Ishikawa (cell line): ENCODE data around the gene SP3.

ENCODE experiments used
- CEBPB ChIP-seq: IDR thresholded peaks from 2 replicates; pipeline ENCODE4 v1.6.1; 2012
- CREB1 ChIP-seq: IDR thresholded peaks from 2 replicates; pipeline ENCODE4 v1.6.1; 2012; ENCODE audit warnings: low read depth
- EP300 ChIP-seq: IDR thresholded peaks from 2 replicates; pipeline ENCODE4 v1.6.1; 2012; ENCODE audit warnings: borderline replicate concordance
- FOXM1 ChIP-seq: IDR thresholded peaks from 2 replicates; pipeline ENCODE4 v1.6.1; 2012; ENCODE audit warnings: low read depth, borderline replicate concordance
- NFIC ChIP-seq: IDR thresholded peaks from 2 replicates; pipeline ENCODE4 v1.6.1; 2012
- RAD21 ChIP-seq: IDR thresholded peaks from 2 replicates; pipeline ENCODE4 v1.6.1; 2012; ENCODE audit warnings: low read depth
- TAF1 ChIP-seq: IDR thresholded peaks from 2 replicates; pipeline ENCODE4 v1.6.1; 2012; ENCODE audit warnings: low read depth, mild to moderate bottlenecking
- TEAD4 ChIP-seq: IDR thresholded peaks from 2 replicates; pipeline ENCODE4 v1.6.1; 2012
- YY1 ChIP-seq: IDR thresholded peaks from 2 replicates; pipeline ENCODE4 v1.6.1; 2012; ENCODE audit warnings: low read depth
- ZBTB7A ChIP-seq: IDR thresholded peaks from 2 replicates; pipeline ENCODE4 v1.6.1; 2012; ENCODE audit warnings: low read depth
- TF ChIP-seq, protein P1 (sequence below): IDR thresholded peaks from 2 replicates; pipeline ENCODE4 v1.6.1; 2012; ENCODE audit warnings: low read depth, mild to moderate bottlenecking
- TF ChIP-seq, protein P2 (sequence below): IDR thresholded peaks from 2 replicates; pipeline ENCODE4 v1.6.1; 2012
- TF ChIP-seq, protein P3 (sequence below): IDR thresholded peaks from 2 replicates; pipeline ENCODE4 v1.6.1; 2012

DNA sequence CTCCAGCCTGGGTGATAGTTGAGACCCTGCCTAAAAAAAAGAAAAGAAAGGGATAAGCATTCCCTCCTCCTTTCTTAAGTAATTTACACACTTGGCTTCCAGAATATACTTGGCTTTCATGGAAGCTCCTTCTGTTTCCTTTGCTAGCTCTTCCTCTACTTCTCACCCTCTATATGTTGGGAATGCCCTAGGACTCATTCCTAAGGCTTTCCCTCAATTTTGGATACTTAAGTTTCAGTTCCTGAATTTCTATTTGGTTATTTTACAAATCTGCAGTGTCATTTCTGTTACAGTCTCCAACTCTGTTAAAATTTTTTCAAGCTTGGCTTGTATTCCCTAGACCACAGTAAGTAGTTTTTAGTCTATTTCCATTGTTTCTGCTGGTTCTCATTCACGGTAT, 23.6 kb downstream of the SP3 start:
- TF ChIP-seq CREB1, result no peak
- TF ChIP-seq, protein P1, sequence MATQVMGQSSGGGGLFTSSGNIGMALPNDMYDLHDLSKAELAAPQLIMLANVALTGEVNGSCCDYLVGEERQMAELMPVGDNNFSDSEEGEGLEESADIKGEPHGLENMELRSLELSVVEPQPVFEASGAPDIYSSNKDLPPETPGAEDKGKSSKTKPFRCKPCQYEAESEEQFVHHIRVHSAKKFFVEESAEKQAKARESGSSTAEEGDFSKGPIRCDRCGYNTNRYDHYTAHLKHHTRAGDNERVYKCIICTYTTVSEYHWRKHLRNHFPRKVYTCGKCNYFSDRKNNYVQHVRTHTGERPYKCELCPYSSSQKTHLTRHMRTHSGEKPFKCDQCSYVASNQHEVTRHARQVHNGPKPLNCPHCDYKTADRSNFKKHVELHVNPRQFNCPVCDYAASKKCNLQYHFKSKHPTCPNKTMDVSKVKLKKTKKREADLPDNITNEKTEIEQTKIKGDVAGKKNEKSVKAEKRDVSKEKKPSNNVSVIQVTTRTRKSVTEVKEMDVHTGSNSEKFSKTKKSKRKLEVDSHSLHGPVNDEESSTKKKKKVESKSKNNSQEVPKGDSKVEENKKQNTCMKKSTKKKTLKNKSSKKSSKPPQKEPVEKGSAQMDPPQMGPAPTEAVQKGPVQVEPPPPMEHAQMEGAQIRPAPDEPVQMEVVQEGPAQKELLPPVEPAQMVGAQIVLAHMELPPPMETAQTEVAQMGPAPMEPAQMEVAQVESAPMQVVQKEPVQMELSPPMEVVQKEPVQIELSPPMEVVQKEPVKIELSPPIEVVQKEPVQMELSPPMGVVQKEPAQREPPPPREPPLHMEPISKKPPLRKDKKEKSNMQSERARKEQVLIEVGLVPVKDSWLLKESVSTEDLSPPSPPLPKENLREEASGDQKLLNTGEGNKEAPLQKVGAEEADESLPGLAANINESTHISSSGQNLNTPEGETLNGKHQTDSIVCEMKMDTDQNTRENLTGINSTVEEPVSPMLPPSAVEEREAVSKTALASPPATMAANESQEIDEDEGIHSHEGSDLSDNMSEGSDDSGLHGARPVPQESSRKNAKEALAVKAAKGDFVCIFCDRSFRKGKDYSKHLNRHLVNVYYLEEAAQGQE, result no peak
- no peak for TF ChIP-seq YY1
- no peak for TF ChIP-seq EP300
- TF ChIP-seq NFIC, result no peak
- no peak for TF ChIP-seq ZBTB7A
- no peak for TF ChIP-seq TEAD4
- TF ChIP-seq, protein P2, sequence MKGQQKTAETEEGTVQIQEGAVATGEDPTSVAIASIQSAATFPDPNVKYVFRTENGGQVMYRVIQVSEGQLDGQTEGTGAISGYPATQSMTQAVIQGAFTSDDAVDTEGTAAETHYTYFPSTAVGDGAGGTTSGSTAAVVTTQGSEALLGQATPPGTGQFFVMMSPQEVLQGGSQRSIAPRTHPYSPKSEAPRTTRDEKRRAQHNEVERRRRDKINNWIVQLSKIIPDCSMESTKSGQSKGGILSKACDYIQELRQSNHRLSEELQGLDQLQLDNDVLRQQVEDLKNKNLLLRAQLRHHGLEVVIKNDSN, result no peak
- TF ChIP-seq CEBPB, result no peak
- TF ChIP-seq, protein P3, sequence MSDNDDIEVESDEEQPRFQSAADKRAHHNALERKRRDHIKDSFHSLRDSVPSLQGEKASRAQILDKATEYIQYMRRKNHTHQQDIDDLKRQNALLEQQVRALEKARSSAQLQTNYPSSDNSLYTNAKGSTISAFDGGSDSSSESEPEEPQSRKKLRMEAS, result no peak
- no peak for TF ChIP-seq RAD21
- TF ChIP-seq FOXM1, result no peak
- no peak for TF ChIP-seq TAF1
